HepG2 (cell line): Measurements from ENCODE around the gene UBE2Q1. TPM values are rescaled to one million over a fixed set of nuclear protein-coding genes. Genes with fewer than 3 reads are reported as not detected.

Experiments
- AGO1 ChIP-seq: fragments of 200-400 bp; formaldehyde crosslinking; IDR thresholded peaks from 2 replicates; pipeline ENCODE4 v1.6.1; 2017; ENCODE audit warnings: mild to moderate bottlenecking, low read depth, low read length, moderate library complexity; ENCODE audit not compliant: poor library complexity, severe bottlenecking
- FOXK1 ChIP-seq: sonication (generic); formaldehyde crosslinking; IDR thresholded peaks from 2 replicates; pipeline ENCODE4 v1.4.0; 2020; ENCODE audit warnings: low read depth, missing genetic modification reagents, borderline replicate concordance
- JUNB ChIP-seq: sonication (generic); formaldehyde crosslinking; IDR thresholded peaks from 2 replicates; pipeline ENCODE4 v1.8.0; 2022; ENCODE audit warnings: missing genetic modification reagents, mild to moderate bottlenecking, borderline replicate concordance
- NCOA1 ChIP-seq: sonication (generic); formaldehyde crosslinking; IDR thresholded peaks from 2 replicates; pipeline ENCODE4 v1.9.0; 2021; ENCODE audit warnings: missing genetic modification reagents
- ONECUT2 ChIP-seq: sonication (generic); formaldehyde crosslinking; IDR thresholded peaks from 2 replicates; pipeline ENCODE4 v1.4.0; 2020; ENCODE audit warnings: missing genetic modification reagents
- ZBTB1 ChIP-seq: sonication (generic); formaldehyde crosslinking; IDR thresholded peaks from 2 replicates; pipeline ENCODE4 v1.4.0; 2020; ENCODE audit warnings: missing genetic modification reagents, borderline replicate concordance
- ZNF274 ChIP-seq: sonication (generic); formaldehyde crosslinking; IDR thresholded peaks from 2 replicates; pipeline ENCODE4 v1.5.1; 2020; ENCODE audit warnings: mild to moderate bottlenecking, missing genetic modification reagents
- ZNF570 ChIP-seq: sonication (generic); formaldehyde crosslinking; IDR thresholded peaks from 2 replicates; pipeline ENCODE4 v1.4.0; 2020; ENCODE audit warnings: mild to moderate bottlenecking, missing genetic modification reagents, borderline replicate concordance
- ZNF619 ChIP-seq: sonication (generic); formaldehyde crosslinking; IDR thresholded peaks from 2 replicates; pipeline ENCODE4 v1.4.0; 2020; ENCODE audit warnings: mild to moderate bottlenecking, missing genetic modification reagents
- ZNF75D ChIP-seq: sonication (generic); formaldehyde crosslinking; IDR thresholded peaks from 2 replicates; pipeline ENCODE4 v1.8.1; 2023; ENCODE audit warnings: missing genetic modification reagents, mild to moderate bottlenecking, borderline replicate concordance
- ZSCAN22 ChIP-seq: sonication (generic); formaldehyde crosslinking; IDR thresholded peaks from 2 replicates; pipeline ENCODE4 v1.4.0; 2020; ENCODE audit warnings: mild to moderate bottlenecking, missing genetic modification reagents
- polyA plus RNA-seq, 8 experiments: library from polyadenylated mRNA; depleted of rRNA in 3 of 8; stranded (reverse) in 7 of 8; unstranded in 1 of 8; fragments of >200 nt; fragmentation: Illumina TruSeq in 4 of 8; extraction: Trizol in 4 of 8; gene quantifications; 2 replicates each; pipeline versions ENCODE4 v1.2.1 to v1.2.3, GENCODE V29; 2011 to 2016; ENCODE audit warnings: low read depth in 4 of 8, missing spikeins in 1 of 8, mixed read lengths in 1 of 8; ENCODE audit not compliant: insufficient read depth in 1 of 8
- total RNA-seq, 5 experiments: library from RNA; depleted of rRNA; stranded (reverse); fragments of >200 nt; fragmentation: Illumina TruSeq; extraction: Trizol; gene quantifications; 2 replicates each; pipeline ENCODE4 v1.2.3, GENCODE V29; 2016; ENCODE audit warnings: low read depth in 1 of 5
- TF ChIP-seq, protein P1 (sequence below): sonication (generic); formaldehyde crosslinking; IDR thresholded peaks from 2 replicates; pipeline ENCODE4 v1.4.0; 2020; ENCODE audit warnings: missing genetic modification reagents
- TF ChIP-seq, protein P2 (sequence below): IDR thresholded peaks from 2 replicates; pipeline ENCODE4 v1.6.1; 2012; ENCODE audit warnings: inconsistent platforms
- TF ChIP-seq, protein P3 (sequence below), 2 experiments: sonication (generic) in 1 of 2; formaldehyde crosslinking in 1 of 2; IDR thresholded peaks; 2 replicates each; pipeline versions ENCODE4 v1.6.1 to v1.9.0; 2014 to 2022; ENCODE audit warnings: antibody characterized with exemption in 1 of 2, borderline replicate concordance in 1 of 2, inconsistent platforms in 1 of 2, low read depth in 1 of 2, missing genetic modification reagents in 1 of 2
- TF ChIP-seq, protein P4 (sequence below): sonication (generic); formaldehyde crosslinking; IDR thresholded peaks from 2 replicates; pipeline ENCODE4 v1.4.0; 2020; ENCODE audit warnings: missing genetic modification reagents; ENCODE audit errors: not compliant biosample characterization

Gene UBE2Q1
- total and polyA plus RNA-seq, 2 of the 13 experiments (the other 11 are each of a cell fraction or from before 2014, with no cell fraction given), result 11.7 to 41.7 TPM

DNA sequence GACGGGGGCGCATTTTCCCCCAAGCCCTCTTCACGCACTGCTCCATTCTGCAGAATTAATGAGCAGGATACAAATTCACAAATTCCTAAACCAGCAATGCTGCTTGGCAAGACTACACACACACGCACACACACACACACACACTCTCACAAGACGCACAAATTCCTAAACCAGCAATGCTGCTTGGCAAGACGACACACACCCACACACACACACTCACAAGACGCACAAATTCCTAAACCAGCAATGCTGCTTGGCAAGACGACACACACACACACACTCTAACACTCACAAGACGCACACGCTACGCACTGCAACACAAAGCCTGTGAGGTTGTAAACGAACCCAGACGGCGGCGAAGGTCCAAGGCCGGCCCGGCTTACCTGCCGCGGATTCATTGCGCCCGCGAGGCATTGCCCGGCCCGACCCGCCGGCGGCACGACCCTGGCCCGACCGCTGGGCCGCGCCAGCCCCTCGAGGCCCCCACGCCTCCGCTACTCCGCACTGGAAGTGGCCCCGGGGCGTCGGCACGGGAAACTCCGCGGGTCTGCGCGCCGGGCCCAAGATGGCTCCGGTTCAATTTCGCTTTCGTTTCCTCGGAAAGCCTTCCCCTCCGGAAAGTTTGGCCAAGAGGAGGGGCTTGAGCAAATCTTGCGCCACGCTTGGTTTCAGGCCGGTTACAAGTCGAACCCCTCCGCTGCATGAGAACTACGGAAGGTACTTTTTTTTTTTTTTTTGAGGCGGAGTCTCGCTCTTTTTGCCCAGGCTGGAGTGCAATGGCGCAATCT lies 49.3 kb upstream of the UBE2Q1 start, which contains the start of gene ADAR (continued):
- TF ChIP-seq ZSCAN22 (CRISPR knock-in tag) (no peak), ZBTB1 (CRISPR knock-in tag) (no peak), ZNF75D (no peak), FOXK1 (CRISPR knock-in tag) (no peak), ONECUT2 (no peak), ZNF274 (CRISPR knock-in tag) (no peak; the same call in 1 of the 2 replicates), JUNB (CRISPR knock-in tag) (no peak), NCOA1 (CRISPR knock-in tag) (no peak), ZNF619 (CRISPR knock-in tag) (no peak), ZNF570 (CRISPR knock-in tag) (no peak), AGO1 (no peak)
- TF ChIP-seq, protein P1, sequence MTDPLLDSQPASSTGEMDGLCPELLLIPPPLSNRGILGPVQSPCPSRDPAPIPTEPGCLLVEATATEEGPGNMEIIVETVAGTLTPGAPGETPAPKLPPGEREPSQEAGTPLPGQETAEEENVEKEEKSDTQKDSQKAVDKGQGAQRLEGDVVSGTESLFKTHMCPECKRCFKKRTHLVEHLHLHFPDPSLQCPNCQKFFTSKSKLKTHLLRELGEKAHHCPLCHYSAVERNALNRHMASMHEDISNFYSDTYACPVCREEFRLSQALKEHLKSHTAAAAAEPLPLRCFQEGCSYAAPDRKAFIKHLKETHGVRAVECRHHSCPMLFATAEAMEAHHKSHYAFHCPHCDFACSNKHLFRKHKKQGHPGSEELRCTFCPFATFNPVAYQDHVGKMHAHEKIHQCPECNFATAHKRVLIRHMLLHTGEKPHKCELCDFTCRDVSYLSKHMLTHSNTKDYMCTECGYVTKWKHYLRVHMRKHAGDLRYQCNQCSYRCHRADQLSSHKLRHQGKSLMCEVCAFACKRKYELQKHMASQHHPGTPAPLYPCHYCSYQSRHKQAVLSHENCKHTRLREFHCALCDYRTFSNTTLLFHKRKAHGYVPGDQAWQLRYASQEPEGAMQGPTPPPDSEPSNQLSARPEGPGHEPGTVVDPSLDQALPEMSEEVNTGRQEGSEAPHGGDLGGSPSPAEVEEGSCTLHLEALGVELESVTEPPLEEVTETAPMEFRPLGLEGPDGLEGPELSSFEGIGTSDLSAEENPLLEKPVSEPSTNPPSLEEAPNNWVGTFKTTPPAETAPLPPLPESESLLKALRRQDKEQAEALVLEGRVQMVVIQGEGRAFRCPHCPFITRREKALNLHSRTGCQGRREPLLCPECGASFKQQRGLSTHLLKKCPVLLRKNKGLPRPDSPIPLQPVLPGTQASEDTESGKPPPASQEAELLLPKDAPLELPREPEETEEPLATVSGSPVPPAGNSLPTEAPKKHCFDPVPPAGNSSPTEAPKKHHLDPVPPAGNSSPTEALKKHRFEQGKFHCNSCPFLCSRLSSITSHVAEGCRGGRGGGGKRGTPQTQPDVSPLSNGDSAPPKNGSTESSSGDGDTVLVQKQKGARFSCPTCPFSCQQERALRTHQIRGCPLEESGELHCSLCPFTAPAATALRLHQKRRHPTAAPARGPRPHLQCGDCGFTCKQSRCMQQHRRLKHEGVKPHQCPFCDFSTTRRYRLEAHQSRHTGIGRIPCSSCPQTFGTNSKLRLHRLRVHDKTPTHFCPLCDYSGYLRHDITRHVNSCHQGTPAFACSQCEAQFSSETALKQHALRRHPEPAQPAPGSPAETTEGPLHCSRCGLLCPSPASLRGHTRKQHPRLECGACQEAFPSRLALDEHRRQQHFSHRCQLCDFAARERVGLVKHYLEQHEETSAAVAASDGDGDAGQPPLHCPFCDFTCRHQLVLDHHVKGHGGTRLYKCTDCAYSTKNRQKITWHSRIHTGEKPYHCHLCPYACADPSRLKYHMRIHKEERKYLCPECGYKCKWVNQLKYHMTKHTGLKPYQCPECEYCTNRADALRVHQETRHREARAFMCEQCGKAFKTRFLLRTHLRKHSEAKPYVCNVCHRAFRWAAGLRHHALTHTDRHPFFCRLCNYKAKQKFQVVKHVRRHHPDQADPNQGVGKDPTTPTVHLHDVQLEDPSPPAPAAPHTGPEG (CRISPR knock-in tag), result no peak
- TF ChIP-seq, protein P2, sequence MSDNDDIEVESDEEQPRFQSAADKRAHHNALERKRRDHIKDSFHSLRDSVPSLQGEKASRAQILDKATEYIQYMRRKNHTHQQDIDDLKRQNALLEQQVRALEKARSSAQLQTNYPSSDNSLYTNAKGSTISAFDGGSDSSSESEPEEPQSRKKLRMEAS, result no peak; the same call in 1 of the 2 replicates
- TF ChIP-seq, protein P3, sequence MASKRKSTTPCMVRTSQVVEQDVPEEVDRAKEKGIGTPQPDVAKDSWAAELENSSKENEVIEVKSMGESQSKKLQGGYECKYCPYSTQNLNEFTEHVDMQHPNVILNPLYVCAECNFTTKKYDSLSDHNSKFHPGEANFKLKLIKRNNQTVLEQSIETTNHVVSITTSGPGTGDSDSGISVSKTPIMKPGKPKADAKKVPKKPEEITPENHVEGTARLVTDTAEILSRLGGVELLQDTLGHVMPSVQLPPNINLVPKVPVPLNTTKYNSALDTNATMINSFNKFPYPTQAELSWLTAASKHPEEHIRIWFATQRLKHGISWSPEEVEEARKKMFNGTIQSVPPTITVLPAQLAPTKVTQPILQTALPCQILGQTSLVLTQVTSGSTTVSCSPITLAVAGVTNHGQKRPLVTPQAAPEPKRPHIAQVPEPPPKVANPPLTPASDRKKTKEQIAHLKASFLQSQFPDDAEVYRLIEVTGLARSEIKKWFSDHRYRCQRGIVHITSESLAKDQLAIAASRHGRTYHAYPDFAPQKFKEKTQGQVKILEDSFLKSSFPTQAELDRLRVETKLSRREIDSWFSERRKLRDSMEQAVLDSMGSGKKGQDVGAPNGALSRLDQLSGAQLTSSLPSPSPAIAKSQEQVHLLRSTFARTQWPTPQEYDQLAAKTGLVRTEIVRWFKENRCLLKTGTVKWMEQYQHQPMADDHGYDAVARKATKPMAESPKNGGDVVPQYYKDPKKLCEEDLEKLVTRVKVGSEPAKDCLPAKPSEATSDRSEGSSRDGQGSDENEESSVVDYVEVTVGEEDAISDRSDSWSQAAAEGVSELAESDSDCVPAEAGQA (IDR thresholded peaks at IDR 0.05; ENCODE audit: low read depth), result no peak
- TF ChIP-seq, protein P3 (CRISPR knock-in tag; IDR thresholded peaks at IDR 0.05; ENCODE audit: borderline replicate concordance), result no peak
- TF ChIP-seq, protein P4, sequence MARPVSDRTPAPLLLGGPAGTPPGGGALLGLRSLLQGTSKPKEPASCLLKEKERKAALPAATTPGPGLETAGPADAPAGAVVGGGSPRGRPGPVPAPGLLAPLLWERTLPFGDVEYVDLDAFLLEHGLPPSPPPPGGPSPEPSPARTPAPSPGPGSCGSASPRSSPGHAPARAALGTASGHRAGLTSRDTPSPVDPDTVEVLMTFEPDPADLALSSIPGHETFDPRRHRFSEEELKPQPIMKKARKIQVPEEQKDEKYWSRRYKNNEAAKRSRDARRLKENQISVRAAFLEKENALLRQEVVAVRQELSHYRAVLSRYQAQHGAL (CRISPR knock-in tag), result no peak
